Measurements from ENCODE around the gene LRRC25.
A peak's percentile ranks its signal among the peaks of the same experiment; 100 is the strongest.

LRRC25 gene

DNA sequence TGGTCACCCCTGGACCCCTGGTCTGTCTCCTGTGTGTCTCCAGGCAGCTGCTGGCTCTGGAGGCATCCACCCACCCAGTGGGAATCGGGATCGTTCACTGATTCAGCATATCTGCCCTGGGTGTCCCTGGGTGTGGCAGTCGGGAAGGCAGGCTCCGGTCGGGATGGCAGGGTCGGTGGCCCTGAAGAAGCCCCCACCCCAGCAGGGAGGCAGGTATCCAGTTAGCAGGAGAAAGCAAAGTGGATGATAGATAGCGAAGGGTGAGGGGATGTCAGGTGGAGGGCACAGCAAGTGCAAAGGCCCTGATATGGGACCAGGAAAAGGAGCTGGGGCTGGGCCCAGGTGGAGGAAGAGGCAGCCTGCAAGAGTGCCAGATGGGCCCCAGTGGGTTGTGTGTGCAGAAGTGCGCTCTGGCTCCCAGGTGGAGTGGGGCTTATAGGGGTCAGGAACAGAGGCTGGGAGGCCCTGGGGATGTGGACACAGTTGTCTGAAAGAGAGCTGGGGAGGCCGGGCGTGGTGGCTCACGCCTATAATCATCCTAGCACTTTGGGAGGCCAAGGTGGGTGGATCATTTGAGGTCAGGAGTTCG, 24.0 kb upstream of the LRRC25 start:
- H3K27ac ChIP-seq (ENCODE audit: low read depth, low read length) = no peak overlapping the region
- no peak overlapping the region for H2AK5ac ChIP-seq (ENCODE audit: low read length)
- no peak overlapping the region for H3K9ac ChIP-seq (ENCODE audit: low read length)
- H2BK5ac ChIP-seq (ENCODE audit: low read length) = no peak overlapping the region
- H3K18ac ChIP-seq (ENCODE audit: low read length) = no peak overlapping the region
- peak overlapping the region; percentile 66 for H3K23ac ChIP-seq (ENCODE audit: low read length)
- H3K79me2 ChIP-seq (ENCODE audit: control insufficient read depth, insufficient read depth, low read length) = peaks cover 7% of the 10 kb centered on the region
- H2BK15ac ChIP-seq (replicated peaks; ENCODE audit: low read depth) = no peak overlapping the region
- H3K56ac ChIP-seq (ENCODE audit: low read length) = peak overlapping the region; percentile 34
- H3K79me1 ChIP-seq (ENCODE audit: low read length) = peaks cover 8% of the 10 kb centered on the region
- no peak for DNase-seq
- H2BK120ac ChIP-seq (ENCODE audit: low read depth, low read length) = no peak overlapping the region
- no peaks in the 10 kb centered on the region for H3K27me3 ChIP-seq (ENCODE audit: insufficient read depth, low read length, poor library complexity)
- WGBS (ENCODE audit: extremely low coverage, insufficient coverage, low lambda C conversion rate) = no CpG with 5 or more reads among the region's 12 CpGs
- no peak overlapping the region for H4K5ac ChIP-seq (ENCODE audit: low read length)
- H3K36me3 ChIP-seq (ENCODE audit: control insufficient read depth, insufficient read depth, low read length) = no peaks in the 10 kb centered on the region
- peaks cover 7% of the 10 kb centered on the region for H3K4me1 ChIP-seq (ENCODE audit: control insufficient read depth, low read depth, low read length)
- no peak overlapping the region for H3K4me3 ChIP-seq (ENCODE audit: low read length)
- no peak overlapping the region for H3K4me2 ChIP-seq (ENCODE audit: low read length)
- H4K8ac ChIP-seq (ENCODE audit: low read depth, low read length) = no peak overlapping the region
- H3K4ac ChIP-seq (ENCODE audit: low read depth, low read length) = no peak overlapping the region

DNA sequence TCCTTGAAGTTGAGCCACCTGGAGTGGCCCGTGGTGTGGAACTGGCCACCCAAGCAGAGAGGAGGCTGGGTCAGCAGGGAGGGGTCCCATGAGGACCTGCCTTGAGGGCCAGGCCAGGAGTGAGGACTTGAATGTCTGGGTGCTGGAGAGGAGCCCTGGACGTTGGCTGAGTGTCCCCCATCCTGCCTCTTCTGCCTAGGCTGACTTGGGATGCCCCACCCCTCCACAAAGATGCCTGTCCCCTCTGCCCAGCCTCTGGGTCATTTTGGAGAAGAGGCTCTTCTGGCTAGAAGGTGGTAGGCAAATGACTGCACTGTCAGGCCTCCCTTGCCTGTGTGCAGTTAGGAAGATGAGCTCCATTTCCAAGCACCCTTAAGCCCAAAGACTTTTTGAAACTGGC, 23.5 kb upstream of the LRRC25 start:
- Histone ChIP-seq H2AK5ac (ENCODE audit: low read length) (no peak overlapping the region), H3K9ac (ENCODE audit: low read length) (peak overlapping the region; percentile 32), H3K23ac (ENCODE audit: low read length) (peak overlapping the region; percentile 66), H4K5ac (ENCODE audit: low read length) (no peak overlapping the region), H2BK15ac (replicated peaks; ENCODE audit: low read depth) (no peak overlapping the region), H3K18ac (ENCODE audit: low read length) (no peak overlapping the region), H3K4me1 (ENCODE audit: control insufficient read depth, low read depth, low read length) (peaks cover 7% of the 10 kb centered on the region), H3K79me1 (ENCODE audit: low read length) (peaks cover 8% of the 10 kb centered on the region), H3K79me2 (ENCODE audit: control insufficient read depth, insufficient read depth, low read length) (peaks cover 7% of the 10 kb centered on the region), H2BK120ac (ENCODE audit: low read depth, low read length) (no peak overlapping the region), H3K4me3 (ENCODE audit: low read length) (no peak overlapping the region), H2BK5ac (ENCODE audit: low read length) (no peak overlapping the region), H4K8ac (ENCODE audit: low read depth, low read length) (no peak overlapping the region), H3K27me3 (ENCODE audit: insufficient read depth, low read length, poor library complexity) (no peaks in the 10 kb centered on the region), H3K56ac (ENCODE audit: low read length) (peak overlapping the region; percentile 42), H3K27ac (ENCODE audit: low read depth, low read length) (no peak overlapping the region), H3K36me3 (ENCODE audit: control insufficient read depth, insufficient read depth, low read length) (no peaks in the 10 kb centered on the region), H3K4ac (ENCODE audit: low read depth, low read length) (no peak overlapping the region), H3K4me2 (ENCODE audit: low read length) (no peak overlapping the region)
- no peak for DNase-seq
- no CpG with 5 or more reads among the region's 2 CpGs for WGBS (ENCODE audit: extremely low coverage, insufficient coverage, low lambda C conversion rate)

GRCh38 chr19:18419699-18420460, 22.5 kb upstream of the LRRC25 start:
- Histone ChIP-seq H3K4ac (ENCODE audit: low read depth, low read length) (peak overlapping the region; percentile 58), H3K4me1 (ENCODE audit: control insufficient read depth, low read depth, low read length) (peaks cover 7% of the 10 kb centered on the region), H3K4me3 (ENCODE audit: low read length) (peak overlapping the region; percentile 29), H3K36me3 (ENCODE audit: control insufficient read depth, insufficient read depth, low read length) (no peaks in the 10 kb centered on the region), H4K8ac (ENCODE audit: low read depth, low read length) (no peak overlapping the region), H4K5ac (ENCODE audit: low read length) (no peak overlapping the region), H3K9ac (ENCODE audit: low read length) (peak overlapping the region; percentile 66), H3K79me1 (ENCODE audit: low read length) (peaks cover 8% of the 10 kb centered on the region), H3K23ac (ENCODE audit: low read length) (no peak overlapping the region), H3K27me3 (ENCODE audit: insufficient read depth, low read length, poor library complexity) (no peaks in the 10 kb centered on the region), H2BK120ac (ENCODE audit: low read depth, low read length) (peak overlapping the region; percentile 3), H3K4me2 (ENCODE audit: low read length) (peak overlapping the region; percentile 45), H3K79me2 (ENCODE audit: control insufficient read depth, insufficient read depth, low read length) (peaks cover 7% of the 10 kb centered on the region), H3K18ac (ENCODE audit: low read length) (peak overlapping the region; percentile 20), H3K56ac (ENCODE audit: low read length) (peak overlapping the region; percentile 79), H3K27ac (ENCODE audit: low read depth, low read length) (no peak overlapping the region), H2BK5ac (ENCODE audit: low read length) (no peak overlapping the region), H2BK15ac (replicated peaks; ENCODE audit: low read depth) (no peak overlapping the region), H2AK5ac (ENCODE audit: low read length) (no peak overlapping the region)
- WGBS (ENCODE audit: extremely low coverage, insufficient coverage, low lambda C conversion rate) = no CpG with 5 or more reads among the region's 97 CpGs
- DNase-seq = no peak

- Histone ChIP-seq H3K79me1 (ENCODE audit: low read length) (peaks cover 8% of the 10 kb centered on the region), H3K4me1 (ENCODE audit: control insufficient read depth, low read depth, low read length) (peaks cover 7% of the 10 kb centered on the region), H3K4me2 (ENCODE audit: low read length) (peak within 1 kb of the TSS; percentile 45), H3K4me3 (ENCODE audit: low read length) (peak within 1 kb of the TSS; percentile 29), H3K79me2 (ENCODE audit: control insufficient read depth, insufficient read depth, low read length) (peaks cover 7% of the 10 kb centered on the region), H2BK120ac (ENCODE audit: low read depth, low read length) (peak within 1 kb of the TSS; percentile 14), H2AK5ac (ENCODE audit: low read length) (peak within 1 kb of the TSS; percentile 54), H3K4ac (ENCODE audit: low read depth, low read length) (peak within 1 kb of the TSS; percentile 58), H2BK5ac (ENCODE audit: low read length) (peak within 1 kb of the TSS; percentile 45), H3K9ac (ENCODE audit: low read length) (peak within 1 kb of the TSS; percentile 70), H2BK15ac (replicated peaks; ENCODE audit: low read depth) (no peak within 1 kb of the TSS), H3K23ac (ENCODE audit: low read length) (no peak within 1 kb of the TSS), H3K27me3 (ENCODE audit: insufficient read depth, low read length, poor library complexity) (no peaks in the 10 kb centered on the region), H3K18ac (ENCODE audit: low read length) (peak within 1 kb of the TSS; percentile 20), H4K5ac (ENCODE audit: low read length) (no peak within 1 kb of the TSS), H3K56ac (ENCODE audit: low read length) (peak within 1 kb of the TSS; percentile 95), H4K8ac (ENCODE audit: low read depth, low read length) (no peak within 1 kb of the TSS), H3K36me3 (ENCODE audit: control insufficient read depth, insufficient read depth, low read length) (no peaks in the 10 kb centered on the region), H3K27ac (ENCODE audit: low read depth, low read length) (peak within 1 kb of the TSS; percentile 31)
- no CpG with 5 or more reads among the region's 80 CpGs for WGBS (ENCODE audit: extremely low coverage, insufficient coverage, low lambda C conversion rate)
- peak; percentile 86 for DNase-seq
Measured at GRCh38 chr19:18419195-18419698, 21.8 kb upstream of the LRRC25 start, which contains the start of gene SSBP4. TSS of gene SSBP4 (plus strand) at chr19:18419398. CDS start at chr19:18419649, 251 bp downstream.

GRCh38 chr19:18418483-18419194, 21.2 kb upstream of the LRRC25 start:
- Histone ChIP-seq H3K36me3 (ENCODE audit: control insufficient read depth, insufficient read depth, low read length) (no peaks in the 10 kb centered on the region), H3K4me3 (ENCODE audit: low read length) (no peak overlapping the region), H2BK5ac (ENCODE audit: low read length) (peak overlapping the region; percentile 45), H2BK15ac (replicated peaks; ENCODE audit: low read depth) (no peak overlapping the region), H3K4me1 (ENCODE audit: control insufficient read depth, low read depth, low read length) (peaks cover 7% of the 10 kb centered on the region), H3K9ac (ENCODE audit: low read length) (peak overlapping the region; percentile 70), H2AK5ac (ENCODE audit: low read length) (peak overlapping the region; percentile 54), H2BK120ac (ENCODE audit: low read depth, low read length) (peak overlapping the region; percentile 14), H3K4ac (ENCODE audit: low read depth, low read length) (no peak overlapping the region), H3K27me3 (ENCODE audit: insufficient read depth, low read length, poor library complexity) (no peaks in the 10 kb centered on the region), H3K4me2 (ENCODE audit: low read length) (peak overlapping the region; percentile 19), H4K5ac (ENCODE audit: low read length) (no peak overlapping the region), H3K79me1 (ENCODE audit: low read length) (peaks cover 8% of the 10 kb centered on the region), H3K56ac (ENCODE audit: low read length) (peak overlapping the region; percentile 95), H3K79me2 (ENCODE audit: control insufficient read depth, insufficient read depth, low read length) (peaks cover 7% of the 10 kb centered on the region), H3K27ac (ENCODE audit: low read depth, low read length) (peak overlapping the region; percentile 31), H4K8ac (ENCODE audit: low read depth, low read length) (no peak overlapping the region), H3K23ac (ENCODE audit: low read length) (no peak overlapping the region), H3K18ac (ENCODE audit: low read length) (peak overlapping the region; percentile 5)
- DNase-seq = no peak
- WGBS (ENCODE audit: extremely low coverage, insufficient coverage, low lambda C conversion rate) = no CpG with 5 or more reads among the region's 39 CpGs
